ENCODE data around the gene CADM2.

- TF ChIP-seq CTCF (IDR thresholded peaks at IDR 0.05; ENCODE audit: extremely low read depth in 1 of 2, insufficient read depth in 1 of 2, low read depth in 1 of 2, low read length in 2 of 2) (no peak), POLR2AphosphoS5 (IDR thresholded peaks at IDR 0.05; ENCODE audit: insufficient read depth, low read depth, low read length) (no peak), POLR2A (IDR thresholded peaks at IDR 0.05; ENCODE audit: low read depth, low read length) (no peak), MAX (IDR thresholded peaks at IDR 0.05; ENCODE audit: insufficient read depth, insufficient read length) (no peak), FOS (IDR thresholded peaks at IDR 0.05; ENCODE audit: borderline replicate concordance, insufficient read depth, low read length) (no peak), EZH2 (IDR thresholded peaks at IDR 0.05; ENCODE audit: borderline replicate concordance, low read depth, low read length, severe bottlenecking) (no peak), JUN (IDR thresholded peaks at IDR 0.05; ENCODE audit: borderline replicate concordance, insufficient read depth, insufficient read length, low read depth) (no peak), MYC (IDR thresholded peaks at IDR 0.05; ENCODE audit: low read depth, low read length) (no peak), GATA2 (IDR thresholded peaks at IDR 0.05; ENCODE audit: insufficient read depth, insufficient read length, low read depth, low read length) (no peak)
Measured at GRCh38 chr3:85950435-85950834, 991.6 kb downstream of the CADM2 start.
